ENCODE data around the gene ANOS1.
"Not testable (repeated sequence)": the region's sequence is repeated elsewhere in the genome, so short reads cannot be mapped to it uniquely, and the experiment has no call there.

The ANOS1 gene

DNA sequence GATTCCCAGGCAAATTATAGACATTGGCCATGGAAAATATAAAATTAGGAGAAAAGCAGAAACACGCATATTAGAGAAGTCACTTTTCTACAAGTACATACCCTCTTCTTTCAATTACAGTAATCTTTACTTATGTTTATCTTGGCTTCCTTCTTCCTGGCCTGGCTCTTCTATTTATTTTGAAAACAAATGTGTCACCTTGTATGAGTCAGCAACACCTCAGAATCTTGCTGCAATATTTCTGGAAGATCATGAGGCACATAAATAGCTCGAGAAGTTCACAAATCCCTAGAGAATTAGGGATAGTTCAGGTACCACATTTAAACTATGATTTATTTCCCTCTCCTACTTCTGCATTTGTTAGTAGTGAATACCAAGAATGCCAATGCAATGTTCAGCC is 124.6 kb downstream of the ANOS1 start:
- DNase-seq (ENCODE audit: low read depth) = no peak

DNA sequence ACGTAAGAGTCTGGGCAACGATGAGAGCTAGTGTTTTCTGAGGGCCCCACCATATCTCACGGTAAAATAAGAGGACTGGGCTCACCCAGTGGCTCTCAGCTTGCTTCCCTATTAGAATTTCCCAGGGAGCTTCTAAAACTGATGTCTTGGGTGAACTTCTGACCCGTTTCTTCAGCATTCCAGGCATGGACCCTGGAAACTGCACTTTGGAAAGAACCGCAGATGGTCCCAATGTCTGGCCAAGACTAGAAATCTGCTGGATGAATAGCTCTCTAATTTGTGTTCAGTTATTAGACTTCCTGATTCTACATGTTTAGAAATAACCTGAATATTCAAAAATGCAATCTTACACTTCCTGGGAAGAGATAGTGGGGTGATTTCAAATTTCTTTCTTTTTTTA is 127.8 kb downstream of the ANOS1 start:
- no peak for DNase-seq (ENCODE audit: low read depth)

DNA sequence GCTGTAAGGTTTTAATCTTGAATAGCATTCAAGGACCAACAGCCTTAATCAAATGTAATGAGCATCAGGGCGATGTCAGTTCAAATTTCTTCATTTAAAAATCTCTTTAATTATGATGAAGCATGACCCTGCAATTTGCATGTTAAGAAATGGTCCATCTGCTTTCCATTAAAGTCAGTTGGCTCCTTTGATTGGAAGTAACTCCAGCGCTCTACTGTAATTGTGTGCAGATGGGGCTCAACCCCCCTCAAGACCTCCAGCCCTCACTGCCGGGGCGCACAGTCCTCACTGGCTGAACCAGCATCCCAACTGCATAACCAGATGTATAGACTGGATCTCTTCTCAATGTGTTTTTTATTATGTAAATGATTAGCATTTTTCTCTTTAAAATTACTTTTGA is 140.4 kb downstream of the ANOS1 start:
- no peak for DNase-seq (ENCODE audit: low read depth)

DNA sequence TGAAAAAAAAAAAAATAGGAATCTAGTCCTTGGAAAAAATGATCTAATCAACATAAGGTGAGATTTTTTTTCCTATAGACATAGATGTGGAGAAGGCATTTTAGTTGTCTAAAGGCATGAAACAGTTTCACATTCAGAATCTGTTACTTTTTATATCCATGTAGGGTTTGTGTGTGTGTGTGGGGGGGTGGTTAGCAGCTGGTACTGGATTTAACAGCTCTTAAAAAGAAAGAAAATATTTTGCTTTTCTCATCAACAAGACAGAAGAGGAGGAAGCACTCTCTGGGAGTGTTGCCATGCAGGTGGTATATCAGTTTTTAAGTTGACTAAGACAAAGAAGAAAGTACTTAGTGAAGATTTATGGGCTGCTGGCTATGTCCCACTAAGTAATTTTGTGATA is 145.0 kb downstream of the ANOS1 start:
- DNase-seq (ENCODE audit: low read depth) = no peak

- DNase-seq (ENCODE audit: low read depth) = no peak
Observed at GRCh38 chrX:8579602-8580001, 152.3 kb downstream of the ANOS1 start.

DNA sequence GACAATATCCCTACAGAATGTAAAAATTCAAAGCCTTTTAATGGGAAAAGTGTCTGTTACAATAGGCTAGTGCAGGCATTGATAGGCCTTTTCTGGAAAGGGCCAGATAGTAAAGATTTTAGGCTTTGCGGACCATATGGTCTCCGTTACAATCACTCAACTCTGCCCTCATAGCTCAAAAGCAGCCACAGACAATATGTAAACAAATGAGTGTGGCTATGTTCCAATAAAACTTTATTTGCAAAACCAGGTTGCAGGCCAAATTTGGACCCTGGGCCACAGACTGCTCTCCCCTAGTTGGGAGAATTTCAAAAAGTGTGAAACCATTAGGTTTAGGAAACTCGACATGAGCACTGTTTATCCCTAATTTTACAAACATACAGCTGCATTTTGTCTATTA is 155.1 kb downstream of the ANOS1 start:
- no peak for DNase-seq (ENCODE audit: low read depth)

DNA sequence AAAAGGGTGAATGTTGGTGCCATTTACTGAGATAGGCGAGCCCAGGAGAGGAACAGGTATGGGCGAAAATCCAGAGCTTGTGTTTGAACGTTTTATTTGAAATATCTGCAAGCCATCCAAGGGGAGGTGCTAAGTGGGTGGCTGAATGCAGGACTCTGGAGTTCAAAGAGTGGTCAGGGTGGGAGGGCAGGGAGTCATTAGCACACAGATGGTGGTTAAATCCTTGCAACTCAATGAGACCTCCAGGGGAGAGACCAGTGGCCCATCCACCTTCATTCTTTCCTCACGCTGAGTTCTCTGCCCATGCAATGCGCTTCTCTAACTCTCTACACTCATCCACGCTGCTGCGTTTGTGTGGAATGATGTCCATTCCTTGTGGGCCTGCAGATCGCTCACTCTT is 166.2 kb downstream of the ANOS1 start:
- DNase-seq (ENCODE audit: low read depth) = no peak

GRCh38 chrX:8548446-8548845 is 183.5 kb downstream of the ANOS1 start:
- DNase-seq (ENCODE audit: low read depth) = no peak

- no peak for DNase-seq (ENCODE audit: low read depth)
Observed at GRCh38 chrX:8546715-8547114, 185.2 kb downstream of the ANOS1 start.

GRCh38 chrX:8520791-8521190 is 211.1 kb downstream of the ANOS1 start:
- no peak for DNase-seq (ENCODE audit: low read depth)

DNA sequence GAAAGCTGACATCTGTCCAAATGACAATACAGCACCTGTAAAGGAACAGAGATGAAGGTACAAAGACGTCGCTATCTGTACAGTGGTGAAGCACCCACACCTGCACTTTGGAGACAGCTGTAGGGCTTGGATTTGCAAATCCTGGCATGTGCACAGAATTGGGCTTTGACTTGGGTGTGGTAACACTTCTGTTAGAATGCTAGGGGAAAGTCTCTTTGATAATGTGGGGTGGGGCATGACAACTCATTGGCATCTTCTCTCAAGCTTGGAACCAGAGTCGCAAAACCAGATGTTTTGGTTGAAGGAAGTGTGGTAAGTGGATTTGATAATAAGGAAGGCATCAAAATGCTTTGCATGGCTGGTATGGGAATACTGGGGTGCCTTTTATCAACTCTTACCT is 211.8 kb downstream of the ANOS1 start:
- no peak for DNase-seq (ENCODE audit: low read depth)

GRCh38 chrX:8504451-8504850 is 227.5 kb downstream of the ANOS1 start:
- no peak for DNase-seq (ENCODE audit: low read depth)

DNA sequence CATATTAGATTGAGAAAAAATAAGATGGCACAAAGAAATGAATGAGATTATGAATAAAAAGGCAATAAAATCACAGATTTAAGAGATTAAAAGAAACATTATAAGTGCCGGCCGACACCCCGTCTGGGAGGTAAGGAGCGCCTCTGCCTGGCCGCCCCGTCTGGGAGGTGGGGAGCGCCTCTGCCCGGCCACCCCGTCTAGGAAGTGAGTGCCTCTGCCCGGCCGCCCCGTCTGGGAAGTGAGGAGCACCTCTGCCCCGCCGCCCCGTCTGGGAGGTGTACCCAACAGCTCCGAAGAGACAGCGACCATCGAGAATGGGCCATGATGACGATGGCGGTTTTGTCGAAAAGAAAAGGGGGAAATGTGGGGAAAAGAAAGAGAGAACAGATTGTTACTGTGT is 229.8 kb downstream of the ANOS1 start:
- DNase-seq (ENCODE audit: low read depth) = not testable (repeated sequence)

DNA sequence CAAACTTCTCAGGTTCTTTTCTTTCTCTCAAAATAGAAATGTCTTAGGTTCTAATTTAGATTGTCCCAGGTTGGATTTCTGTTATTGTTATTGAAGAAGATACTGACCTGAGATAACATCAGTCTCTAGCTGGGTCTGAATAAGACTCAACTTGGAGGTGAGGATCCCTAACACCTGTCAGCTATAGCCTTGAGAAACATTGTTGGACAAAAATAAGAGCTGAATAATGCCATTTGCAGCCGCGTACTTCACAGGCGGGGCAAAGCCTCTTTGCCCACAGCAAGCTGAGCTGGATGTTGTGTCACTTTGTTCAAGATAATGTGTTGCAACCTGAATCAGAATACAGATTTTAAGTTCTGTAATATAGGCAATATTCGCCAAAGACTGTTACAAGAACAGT is 231.7 kb downstream of the ANOS1 start:
- DNase-seq (ENCODE audit: low read depth) = no peak

DNA sequence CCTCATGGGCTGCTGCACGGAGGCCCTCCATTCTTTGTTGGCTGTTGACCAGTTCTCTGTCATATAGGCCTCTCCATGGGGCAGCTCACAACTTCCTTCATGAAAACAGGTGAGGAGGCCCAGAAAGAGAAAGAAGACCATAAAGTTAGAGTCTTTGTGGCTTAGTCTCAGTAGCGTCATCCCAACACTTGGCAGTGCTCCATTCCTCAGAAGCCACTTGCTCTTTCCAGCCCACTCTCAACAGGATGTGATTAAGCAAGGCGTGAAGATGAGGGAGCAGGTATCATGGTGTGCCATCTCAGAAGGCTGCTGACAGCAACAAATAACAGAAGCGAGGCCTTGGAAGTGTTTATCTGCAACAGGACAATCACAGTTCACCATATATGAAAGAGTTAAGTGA is 236.9 kb downstream of the ANOS1 start:
- DNase-seq (ENCODE audit: low read depth) = not testable (repeated sequence)

GRCh38 chrX:8484360-8484949 is 247.5 kb downstream of the ANOS1 start:
- DNase-seq (ENCODE audit: low read depth) = no peak

All from stimulated activated CD8-positive, alpha-beta memory T cell treated with anti-CD3 and anti-CD28 coated beads, Interleukin-12 subunit alpha, Interleukin-12 subunit beta, amount 100 ng/mL, for 1 hour (primary cell).